Measurements from ENCODE around the gene BRSK1. TPM values are rescaled to one million over a fixed set of nuclear protein-coding genes. Genes with fewer than 3 reads are reported as not detected.

Gene BRSK1
- total and polyA plus RNA-seq, 2 of the 13 experiments (the other 11 are each of a cell fraction or from before 2014, with no cell fraction given), result 0.18 to 1.2 TPM

- 0 out of 2 replicates have a peak, but pooled peaks have one; percentile 66 for TF ChIP-seq ZNF414 (CRISPR knock-in tag; IDR thresholded peaks at IDR 0.05)
- no peak for TF ChIP-seq ZBTB33 (CRISPR knock-in tag; IDR thresholded peaks at IDR 0.05)
- no peak for TF ChIP-seq ZNF724P (CRISPR knock-in tag; IDR thresholded peaks at IDR 0.05; ENCODE audit: borderline replicate concordance)
- no peak for TF ChIP-seq KLF13 (CRISPR knock-in tag; IDR thresholded peaks at IDR 0.05)
- TF ChIP-seq DPF2 (CRISPR knock-in tag; IDR thresholded peaks at IDR 0.05; ENCODE audit: borderline replicate concordance, low read depth), result 0 out of 2 replicates have a peak, but pooled peaks have one; percentile 8
- no peak for TF ChIP-seq THAP9 (CRISPR knock-in tag; IDR thresholded peaks at IDR 0.05; ENCODE audit: borderline replicate concordance)
- no peak for TF ChIP-seq HOXD1 (CRISPR knock-in tag; IDR thresholded peaks at IDR 0.05)
- no peak for TF ChIP-seq FOXA1 (IDR thresholded peaks at IDR 0.05)
- no peak for TF ChIP-seq FOXA1 (CRISPR knock-in tag; IDR thresholded peaks at IDR 0.05)
- no peak for TF ChIP-seq MAFG (CRISPR knock-in tag; IDR thresholded peaks at IDR 0.05)
- no peak for TF ChIP-seq ZNF75D (CRISPR knock-in tag; IDR thresholded peaks at IDR 0.05; ENCODE audit: borderline replicate concordance)
- TF ChIP-seq THAP7 (CRISPR knock-in tag; IDR thresholded peaks at IDR 0.05), result no peak
- no peak for TF ChIP-seq ARID3A (IDR thresholded peaks at IDR 0.05; ENCODE audit: low read depth, low read length)
- TF ChIP-seq DBP (CRISPR knock-in tag; IDR thresholded peaks at IDR 0.05; ENCODE audit: not compliant biosample characterization), result no peak
- no peak for TF ChIP-seq SALL1 (CRISPR knock-in tag; IDR thresholded peaks at IDR 0.05)
- TF ChIP-seq IKZF4 (CRISPR knock-in tag; IDR thresholded peaks at IDR 0.05; ENCODE audit: borderline replicate concordance, low read depth, not compliant biosample characterization), result no peak
- no peak for TF ChIP-seq ZNF879 (CRISPR knock-in tag; IDR thresholded peaks at IDR 0.05)
These were observed 56.3 kb downstream of the BRSK1 start (continued) for GRCh38 chr19:55339889-55340783.
